ENCODE data around the gene JARID2. TPM values are rescaled to one million over a fixed set of nuclear protein-coding genes. Genes with fewer than 3 reads are reported as not detected.
A peak's percentile ranks its signal among the peaks of the same experiment; 100 is the strongest.

The JARID2 gene
- total and polyA plus RNA-seq, 9 of the 15 experiments (the other 6 are each of a cell fraction or from before 2014, with no cell fraction given) = 5.0 to 29.0 (median 15.6) TPM

GRCh38 chr6:15508931-15509330 lies 263.1 kb downstream of the JARID2 start:
- Histone ChIP-seq H3K27ac (ENCODE audit: extremely low read depth, low read depth, low read length) (peak overlapping the region; percentile 95), H3K36me3 (ENCODE audit: control insufficient read depth, insufficient read depth, low read length) (peaks cover 92% of the 10 kb centered on the region), H2AFZ (ENCODE audit: low read depth, low read length) (0 out of 2 replicates have a peak overlapping the region, but pooled peaks have one; percentile 22), H3K4me2 (ENCODE audit: insufficient read depth, low read length) (peak overlapping the region; percentile 45; the same call in 1 of the 2 replicates), H3K9ac (ENCODE audit: insufficient read depth in 1 of 2, low read depth in 2 of 2, low read length in 2 of 2) (peak overlapping the region; percentile 50 to 79; a peak in 2 of 4 replicates), H3K9me3 (replicated peaks; ENCODE audit: control insufficient read depth, insufficient read depth, low read depth, low read length) (no peaks in the 10 kb centered on the region), H3K4me3 (no peak overlapping the region), H3K4me1 (replicated peaks in 1 of 2; ENCODE audit: control insufficient read depth in 2 of 2, insufficient read depth in 2 of 2, low read length in 2 of 2) (peaks cover 23 to 35% of the 10 kb centered on the region in 2 experiments), H4K20me1 (replicated peaks; ENCODE audit: control insufficient read depth, insufficient read depth, low read length) (no peaks in the 10 kb centered on the region), H3K9me1 (ENCODE audit: control insufficient read depth, insufficient read depth, low read length) (no peaks in the 10 kb centered on the region), H3K27me3 (ENCODE audit: control insufficient read depth in 2 of 2, insufficient read depth in 2 of 2, low read length in 2 of 2) (no peaks in the 10 kb centered on the region), H3K79me2 (ENCODE audit: control insufficient read depth, insufficient read depth, low read length) (peaks cover 7% of the 10 kb centered on the region; the same call in 2 of the 3 replicates)
- ChIA-PET CTCF (ENCODE audit: low intra/inter-chr PET ratio) (no interaction called here), POLR2A (no interaction called here)
- intact Hi-C loops (cut with micrococcal nuclease) (no loop called here), in situ Hi-C loops (cut with MboI) (no loop called here)
- FAIRE-seq (no peak), DNase-seq (ENCODE audit: extremely low read depth in 1 of 4, low spot score in 3 of 4) (peak in 1 of 4 experiments; percentile 26), ATAC-seq (no peak)
- WGBS (ENCODE audit: insufficient coverage, low coverage, missing lambda C conversion rate) = 96% methylated on average over 15 of the region's 15 CpGs
- no TSS peak for BruUV-seq (replicated peaks)
- TF ChIP-seq ZC3H8 (IDR thresholded peaks at IDR 0.05) (no peak), ZNF695 (CRISPR knock-in tag; IDR thresholded peaks at IDR 0.05) (no peak), ZNF197 (CRISPR knock-in tag; IDR thresholded peaks at IDR 0.05; ENCODE audit: low read depth) (no peak), ELF4 (CRISPR knock-in tag; IDR thresholded peaks at IDR 0.05) (no peak), ZC3H4 (CRISPR knock-in tag; IDR thresholded peaks at IDR 0.05; ENCODE audit: borderline replicate concordance) (no peak), E2F8 (IDR thresholded peaks at IDR 0.05; ENCODE audit: low read depth, partially characterized antibody) (no peak), NR2C2 (CRISPR knock-in tag; IDR thresholded peaks at IDR 0.05) (no peak), NR2C2 (tag; IDR thresholded peaks at IDR 0.05) (no peak), MBD1 (CRISPR knock-in tag; IDR thresholded peaks at IDR 0.05) (no peak), ZNF766 (CRISPR knock-in tag; conservative IDR thresholded peaks at IDR 0.05) (no peak), HMGN3 (IDR thresholded peaks at IDR 0.05; ENCODE audit: borderline replicate concordance, extremely low read depth, insufficient read length, low read depth, low read length) (no peak), ZNF589 (CRISPR knock-in tag; IDR thresholded peaks at IDR 0.05; ENCODE audit: low read depth) (no peak), ZNF121 (CRISPR knock-in tag; conservative IDR thresholded peaks at IDR 0.05) (no peak)

All from K562 (cell line).